NCI-H69 (cell line): ENCODE results near the gene OMP.
A peak's percentile ranks its signal among the peaks of the same experiment; 100 is the strongest.
"Not testable (repeated sequence)": the region's sequence is repeated elsewhere in the genome, so short reads cannot be mapped to it uniquely, and the experiment has no call there.

Source experiments
- DNase-seq: peaks from one replicate; lab custom pipeline; 2025; lab: John Stamatoyannopoulos, UW

Gene OMP, protein sequence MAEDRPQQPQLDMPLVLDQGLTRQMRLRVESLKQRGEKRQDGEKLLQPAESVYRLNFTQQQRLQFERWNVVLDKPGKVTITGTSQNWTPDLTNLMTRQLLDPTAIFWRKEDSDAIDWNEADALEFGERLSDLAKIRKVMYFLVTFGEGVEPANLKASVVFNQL

DNA sequence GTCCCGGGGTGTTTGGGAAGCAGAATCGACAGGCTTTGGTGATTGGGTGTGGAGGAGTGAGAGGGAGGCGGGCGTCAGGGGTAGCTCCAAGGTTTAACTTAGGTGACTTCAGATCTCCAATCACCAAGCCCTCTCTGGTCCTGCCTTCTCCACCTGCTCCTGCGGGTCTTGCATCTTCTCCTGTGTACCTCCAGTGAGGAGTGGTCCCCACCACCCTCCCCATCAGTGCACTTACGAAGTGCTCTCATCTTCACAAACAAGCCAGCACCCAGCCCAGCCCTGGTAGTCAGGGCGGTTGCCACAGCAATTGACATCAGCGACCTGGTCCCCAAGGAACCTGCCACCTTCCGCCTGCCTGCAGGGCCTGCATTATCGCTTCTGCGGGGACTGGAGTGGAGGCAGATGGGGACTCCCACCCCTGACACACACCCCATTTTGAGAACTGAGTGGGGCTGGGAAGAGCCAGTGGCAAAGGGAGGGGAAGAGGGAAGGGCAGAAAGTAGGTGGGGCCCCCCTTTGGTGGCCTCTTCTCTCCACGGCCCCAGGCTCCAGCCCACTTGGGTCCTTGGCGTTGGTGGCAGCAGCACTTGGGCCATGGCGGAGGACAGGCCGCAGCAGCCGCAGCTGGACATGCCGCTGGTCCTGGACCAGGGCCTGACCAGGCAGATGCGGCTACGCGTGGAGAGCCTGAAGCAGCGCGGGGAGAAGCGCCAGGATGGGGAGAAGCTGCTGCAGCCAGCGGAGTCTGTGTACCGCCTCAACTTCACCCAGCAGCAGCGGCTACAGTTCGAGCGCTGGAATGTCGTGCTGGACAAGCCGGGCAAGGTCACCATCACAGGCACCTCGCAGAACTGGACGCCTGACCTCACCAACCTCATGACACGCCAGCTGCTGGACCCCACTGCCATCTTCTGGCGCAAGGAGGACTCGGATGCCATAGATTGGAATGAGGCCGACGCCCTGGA is at the start of gene OMP:
TSS of gene OMP (plus strand) at position 595 of the 965 bp plus-strand sequence. CDS start at position 595, 0 bp downstream.
- DNase-seq: no peak

- DNase-seq: no peak
Observed at GRCh38 chr11:77053217-77054015, 49.2 kb upstream of the OMP start.

GRCh38 chr11:77054084-77054483 is 48.6 kb upstream of the OMP start:
- DNase-seq: peak; percentile 25

- DNase-seq: peak; percentile 59
Observed at GRCh38 chr11:77055101-77055561, 47.5 kb upstream of the OMP start.

GRCh38 chr11:77055913-77056312 is 46.7 kb upstream of the OMP start:
- no peak for DNase-seq

DNA sequence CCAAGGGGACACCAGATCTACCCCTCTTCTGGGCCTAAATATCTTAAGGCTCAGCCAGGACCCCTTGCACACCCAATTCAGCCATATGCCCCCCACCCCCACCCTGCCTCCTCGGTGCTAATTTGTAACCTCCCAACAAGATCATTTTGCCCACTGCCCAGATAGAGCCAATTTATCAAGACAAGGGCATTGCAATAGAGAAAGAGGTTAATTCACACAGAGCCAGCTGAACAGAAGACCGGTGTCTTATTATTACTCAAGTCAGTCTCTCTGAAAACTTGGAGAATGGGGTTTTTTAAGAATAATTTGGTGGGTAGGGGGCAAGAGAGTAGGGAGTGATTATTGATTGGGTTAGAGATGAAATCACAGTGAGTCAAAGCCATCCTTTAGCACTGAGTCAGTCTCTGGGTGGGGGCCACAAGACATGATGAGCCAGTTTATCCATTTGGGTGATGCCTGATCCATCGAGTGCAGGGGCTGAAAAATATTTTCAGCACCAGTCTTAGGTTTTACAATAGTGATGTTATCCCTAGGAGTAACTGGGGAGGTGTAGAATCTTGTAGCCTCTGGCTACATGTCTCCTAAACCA is 45.7 kb upstream of the OMP start:
- DNase-seq: no peak

GRCh38 chr11:77057938-77058474 is 44.6 kb upstream of the OMP start:
- DNase-seq: no peak

DNA sequence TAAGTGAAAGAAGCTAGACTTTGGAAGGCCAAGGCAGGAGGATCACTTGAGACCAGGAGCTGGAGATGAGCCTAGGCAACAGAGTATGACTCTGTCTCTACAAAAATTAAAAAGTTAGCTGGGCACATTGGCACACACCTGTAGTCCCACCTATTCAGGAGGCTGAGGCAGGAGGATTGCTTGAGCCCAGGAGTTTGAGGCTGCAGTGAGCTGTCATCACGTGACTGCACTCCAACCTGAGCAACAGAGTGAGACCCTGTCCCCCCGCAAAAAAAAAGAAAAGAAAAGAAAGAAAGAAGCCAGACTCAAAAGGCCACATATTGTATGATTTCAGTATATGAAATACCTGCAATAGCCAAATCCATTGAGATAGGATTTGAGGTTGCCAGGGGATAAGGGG is 43.7 kb upstream of the OMP start:
- no peak for DNase-seq

DNA sequence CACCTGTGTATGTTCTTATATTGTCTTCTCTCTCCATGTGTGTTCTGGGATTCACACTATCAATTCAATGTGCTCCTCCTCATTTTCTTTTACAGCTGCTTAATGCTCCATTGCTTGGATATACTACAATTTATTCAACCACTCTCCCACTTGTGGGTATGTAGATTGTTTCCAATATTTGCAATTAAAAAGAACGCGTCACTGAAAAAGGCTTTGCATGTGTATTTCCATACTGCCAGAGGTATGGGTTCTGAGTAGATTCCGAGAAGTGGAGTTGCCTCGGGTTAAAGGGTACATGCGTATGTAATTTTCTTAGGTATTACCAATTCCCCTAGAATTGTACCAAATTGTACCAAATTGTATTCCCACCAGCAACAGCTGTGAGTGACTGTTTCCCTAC is 42.8 kb upstream of the OMP start:
- DNase-seq: no peak

- DNase-seq: no peak
Observed at GRCh38 chr11:77060234-77060633, 42.4 kb upstream of the OMP start.

DNA sequence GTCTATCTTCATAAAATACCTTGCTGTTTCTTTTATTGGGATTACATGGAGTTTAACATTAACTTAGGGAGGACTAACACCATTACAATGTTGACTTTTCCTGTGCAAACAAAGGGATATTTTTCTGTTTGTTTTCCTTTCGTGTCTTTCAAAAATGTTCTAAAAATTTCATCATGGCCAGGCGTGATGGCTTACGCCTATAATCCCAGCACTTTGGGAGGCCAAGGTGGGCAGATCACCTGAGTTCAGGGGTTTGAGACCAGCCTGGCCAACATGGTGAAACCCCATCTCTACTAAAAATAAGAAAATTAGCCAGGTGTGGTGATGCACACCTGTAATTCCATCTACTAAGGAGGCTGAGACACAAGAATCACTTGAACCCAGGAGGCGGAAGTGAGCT is 41.4 kb upstream of the OMP start:
- DNase-seq: not testable (repeated sequence)

DNA sequence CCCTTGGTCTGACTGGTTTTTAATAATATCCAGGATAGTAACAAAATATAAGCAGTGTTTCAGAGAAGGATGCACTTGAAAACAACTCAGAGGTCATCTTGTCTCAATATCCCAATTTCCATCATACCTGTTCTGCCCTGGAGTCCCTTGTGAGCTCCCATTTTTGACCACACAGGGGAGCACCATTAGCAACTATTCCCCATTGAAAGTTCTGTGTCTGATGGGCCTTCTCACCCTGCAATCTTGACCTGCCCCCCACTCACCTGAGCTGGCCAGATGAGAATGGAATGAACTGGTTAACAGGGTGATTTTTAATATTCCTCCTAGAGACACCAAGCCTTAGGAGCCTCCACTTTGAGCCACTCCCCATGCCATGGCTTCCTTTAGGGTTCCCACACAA is 39.7 kb upstream of the OMP start:
- DNase-seq: no peak

DNA sequence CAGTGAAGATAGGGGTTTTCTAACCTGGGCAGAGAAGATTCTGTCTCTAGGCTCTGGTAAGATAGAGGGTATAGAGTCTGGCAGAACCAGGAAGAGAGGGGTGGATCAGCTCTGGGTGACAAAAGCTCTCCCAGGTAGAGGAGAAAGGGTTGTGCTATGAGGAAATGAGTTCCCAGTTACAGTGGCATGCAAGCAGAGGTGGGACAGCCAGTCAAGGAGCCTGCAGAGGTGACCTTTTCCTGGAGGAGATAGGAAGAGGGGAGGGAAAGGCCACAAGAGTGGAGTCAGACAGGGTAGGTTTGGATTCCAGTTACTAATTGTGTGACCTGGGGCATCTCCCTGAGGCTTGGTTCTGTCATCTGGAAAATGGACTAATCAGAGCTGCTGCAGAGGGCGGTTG is 39.2 kb upstream of the OMP start:
- DNase-seq: no peak

GRCh38 chr11:77063861-77064260 is 38.8 kb upstream of the OMP start:
- no peak for DNase-seq

GRCh38 chr11:77064648-77065217 is 37.9 kb upstream of the OMP start:
- no peak for DNase-seq

GRCh38 chr11:77065878-77066228 is 36.8 kb upstream of the OMP start:
- DNase-seq: no peak

DNA sequence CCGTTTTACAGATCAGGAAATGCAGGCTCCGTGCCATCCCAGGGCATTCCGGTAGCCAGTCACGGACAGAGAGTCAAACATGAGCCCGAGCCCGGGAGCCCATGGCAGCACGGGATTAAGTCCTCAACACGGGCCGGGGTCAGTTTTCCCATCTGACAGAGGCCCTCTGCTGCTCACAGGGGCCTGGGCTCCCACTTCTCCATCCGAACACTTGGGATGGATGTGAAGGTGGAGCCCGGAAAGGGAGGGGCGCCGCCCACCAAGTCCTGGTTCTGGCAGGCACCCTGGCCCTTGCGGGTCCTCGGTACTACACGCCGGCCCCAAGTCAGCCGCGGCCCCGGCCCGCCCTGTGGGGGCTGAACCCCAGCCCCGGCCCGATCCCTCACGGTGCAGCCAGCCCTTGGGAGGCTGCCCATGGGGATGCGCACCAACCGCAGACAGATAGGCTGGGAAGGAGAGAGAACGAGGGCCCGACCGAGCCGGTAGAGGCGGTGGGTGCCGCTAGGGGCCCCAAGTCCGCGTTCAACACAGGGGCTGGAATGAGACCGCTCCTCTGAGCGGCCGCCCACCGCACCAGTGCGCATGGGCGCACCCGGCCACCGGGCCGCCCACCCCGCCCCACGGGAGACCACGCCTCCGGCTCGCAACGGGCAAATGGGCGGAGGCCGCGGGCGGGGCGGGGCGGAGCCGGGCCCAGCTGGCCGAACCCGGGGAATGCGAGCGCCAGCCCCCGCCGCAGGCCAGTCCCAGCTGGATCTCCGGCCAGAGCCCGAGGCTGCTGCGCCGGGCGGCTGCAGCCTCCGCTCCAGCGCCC is 36.2 kb upstream of the OMP start, which contains the start of gene CAPN5:
TSS of gene CAPN5 (plus strand) at position 743 of the 814 bp plus-strand sequence. CDS start 17,916 bp downstream, outside the sequence.
- peak; percentile 97 for DNase-seq

- DNase-seq: no peak
Observed at GRCh38 chr11:77067861-77068443, 34.7 kb upstream of the OMP start.

DNA sequence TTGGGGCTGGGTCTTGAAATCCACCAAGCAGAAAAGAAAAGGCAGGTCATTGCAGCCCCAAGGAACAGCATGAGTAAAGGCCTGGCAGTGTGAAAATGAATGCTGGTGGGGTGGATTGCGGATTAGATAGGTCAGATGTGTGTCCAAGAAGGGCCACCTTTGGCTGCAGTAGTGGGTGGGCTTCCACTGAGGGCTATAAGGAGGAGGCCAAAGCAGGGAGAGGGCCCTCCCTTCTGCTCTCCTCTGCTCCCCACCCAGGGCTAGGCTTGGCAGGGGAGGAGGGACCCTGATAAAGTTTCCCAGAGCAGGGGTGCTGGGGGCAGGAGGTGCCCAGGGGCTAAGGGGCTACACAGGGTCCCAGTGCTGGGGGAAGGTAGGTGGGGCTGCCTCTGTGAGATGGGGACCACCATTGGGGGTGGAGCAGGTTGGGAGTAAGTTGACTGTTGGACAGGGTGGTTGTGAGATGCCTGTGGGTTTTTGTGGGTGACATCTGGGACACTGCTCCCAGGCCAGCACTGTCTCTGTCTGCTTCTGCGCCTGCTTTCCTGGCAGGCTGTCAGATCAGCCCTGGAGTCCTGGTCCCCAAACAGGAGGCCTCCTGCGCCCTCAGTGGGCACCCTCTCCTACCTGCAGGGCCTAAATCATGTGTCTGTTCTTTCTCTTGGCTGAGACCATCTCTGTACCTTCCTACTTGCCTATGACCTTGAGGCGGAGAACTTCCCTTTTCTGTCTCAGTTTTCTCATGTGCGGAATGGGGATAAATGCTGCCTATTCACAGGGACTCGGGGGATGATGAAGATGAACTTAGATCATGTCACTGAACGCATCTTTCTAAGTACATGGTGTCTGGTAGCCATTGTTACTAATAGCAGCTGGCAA is 33.9 kb upstream of the OMP start:
- no peak for DNase-seq
